Stimulated activated CD8-positive, alpha-beta memory T cell treated with anti-CD3 and anti-CD28 coated beads, Interleukin-4, amount 100 ng/mL, for 24 hours (primary cell): ENCODE data around the gene MYH16.
"Not testable (repeated sequence)": the region's sequence is repeated elsewhere in the genome, so short reads cannot be mapped to it uniquely, and the experiment has no call there.

Source experiments
- DNase-seq: peaks from one replicate; pipeline ENCODE4 v3.0.0-alpha.2; 2020; ENCODE audit warnings: low read depth

MYH16 gene

DNA sequence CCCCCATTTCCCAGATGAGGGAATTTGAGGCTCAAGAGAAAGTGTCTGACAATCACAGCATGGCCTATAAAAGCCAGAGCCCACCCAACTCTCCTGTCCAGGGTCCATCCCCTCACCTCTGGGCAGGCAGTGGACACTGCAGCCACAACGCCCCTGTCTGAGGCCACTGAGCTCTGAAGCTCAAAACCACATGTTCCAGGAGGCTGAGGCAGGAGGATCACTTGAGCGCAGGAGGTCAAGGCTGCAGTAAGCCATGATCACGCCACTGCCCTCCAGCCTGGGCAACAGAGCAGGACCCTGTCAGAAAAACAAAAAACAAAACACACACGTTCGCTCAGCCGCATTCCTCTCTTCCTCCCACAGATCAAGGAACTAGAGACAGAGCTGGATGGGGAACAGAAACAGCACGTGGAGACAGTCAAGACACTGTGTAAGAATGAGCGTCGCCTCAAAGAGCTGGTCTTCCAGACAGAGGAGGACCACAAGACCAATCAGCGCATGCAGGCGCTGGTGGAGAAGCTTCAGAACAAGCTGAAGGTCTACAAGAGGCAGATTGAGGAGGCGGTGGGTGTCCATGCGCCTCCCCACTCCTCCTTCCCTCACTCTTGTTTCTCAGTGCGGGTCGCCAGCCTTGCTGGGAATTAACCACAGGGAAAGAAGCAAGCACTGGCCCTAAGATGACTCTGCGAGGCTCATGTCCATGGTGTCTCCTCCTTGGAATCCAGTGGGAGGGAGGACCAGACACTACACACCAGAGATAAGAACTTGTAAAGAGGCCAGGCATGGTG is 33.0 kb downstream of the MYH16 start:
- DNase-seq: no peak

DNA sequence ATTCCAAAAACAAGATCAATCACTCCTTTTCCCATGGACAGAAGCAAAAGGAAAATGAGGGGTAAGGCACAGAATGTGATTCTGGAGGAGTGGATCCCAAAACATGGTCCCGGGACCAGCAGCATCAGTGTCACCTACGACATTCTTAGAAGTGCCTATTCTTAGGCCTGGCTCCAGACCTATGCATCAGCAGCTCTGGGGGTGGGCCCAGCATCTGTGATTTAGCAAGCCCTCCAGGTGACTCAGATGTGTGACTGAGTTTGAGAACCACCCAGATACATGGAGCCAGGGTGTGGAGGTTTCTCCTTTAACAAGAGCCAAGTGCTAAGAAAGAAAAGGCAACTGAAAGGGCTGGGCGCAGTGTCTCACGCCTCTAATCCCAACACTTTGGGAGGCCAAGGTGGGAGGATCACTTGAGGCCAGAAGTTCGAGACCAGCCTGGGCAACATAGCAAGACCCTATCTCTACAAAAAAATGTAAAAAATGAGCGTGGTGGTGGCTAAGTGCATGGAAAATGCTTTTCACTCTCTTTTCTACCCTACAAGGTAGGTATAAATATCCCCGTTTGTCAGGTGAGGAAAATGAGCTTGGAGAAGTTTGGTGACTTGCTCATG is 35.9 kb downstream of the MYH16 start:
- no peak for DNase-seq

- no peak for DNase-seq
These were observed 36.5 kb downstream of the MYH16 start for GRCh38 chr7:99309111-99309510.

DNA sequence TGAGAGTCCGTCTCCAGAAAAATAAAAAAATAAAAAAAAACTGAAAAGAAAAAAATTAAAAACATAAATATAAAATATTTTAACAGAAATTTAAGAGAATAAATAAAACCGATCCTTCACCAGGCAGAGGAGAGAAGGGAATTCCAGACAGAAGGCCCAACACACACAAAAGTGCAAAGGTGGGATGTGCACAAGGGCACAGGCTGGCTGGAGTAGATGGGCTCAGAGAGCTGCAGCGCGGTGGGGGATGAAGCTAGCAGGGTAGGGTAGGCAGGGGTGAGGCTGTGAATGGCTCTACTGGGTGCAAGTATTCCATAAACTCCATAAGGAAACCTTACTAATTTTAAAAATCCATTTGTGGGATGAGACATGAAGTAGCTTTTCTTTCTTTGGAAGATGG is 37.4 kb downstream of the MYH16 start:
- DNase-seq: no peak

DNA sequence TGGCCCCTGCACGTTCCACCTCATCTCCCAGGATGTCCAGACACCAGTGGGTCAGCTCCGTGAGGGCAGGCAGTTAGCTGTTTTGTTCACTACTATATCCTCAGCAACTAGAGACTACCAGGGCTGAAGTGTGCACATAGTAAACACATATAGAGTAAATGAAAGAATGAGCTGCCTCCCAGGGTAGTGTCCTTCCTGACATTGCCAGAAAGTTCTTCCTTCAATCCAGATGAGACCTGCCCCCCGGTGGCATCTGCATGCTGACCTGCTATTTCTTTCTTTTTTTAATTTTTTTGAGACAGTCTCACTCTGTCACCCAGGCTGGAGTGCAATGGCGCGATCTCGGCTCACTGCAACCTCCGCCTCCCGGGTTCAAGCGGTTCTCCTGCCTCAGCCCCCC is 39.1 kb downstream of the MYH16 start:
- no peak for DNase-seq

GRCh38 chr7:99312316-99313203 is 39.9 kb downstream of the MYH16 start:
- peak; percentile 64 for DNase-seq

- DNase-seq: no peak
These were observed 40.5 kb downstream of the MYH16 start for GRCh38 chr7:99313204-99313573.

- DNase-seq: no peak
These were observed 41.9 kb downstream of the MYH16 start for GRCh38 chr7:99314504-99314903.

GRCh38 chr7:99320371-99320770 is 47.7 kb downstream of the MYH16 start:
- DNase-seq: no peak

DNA sequence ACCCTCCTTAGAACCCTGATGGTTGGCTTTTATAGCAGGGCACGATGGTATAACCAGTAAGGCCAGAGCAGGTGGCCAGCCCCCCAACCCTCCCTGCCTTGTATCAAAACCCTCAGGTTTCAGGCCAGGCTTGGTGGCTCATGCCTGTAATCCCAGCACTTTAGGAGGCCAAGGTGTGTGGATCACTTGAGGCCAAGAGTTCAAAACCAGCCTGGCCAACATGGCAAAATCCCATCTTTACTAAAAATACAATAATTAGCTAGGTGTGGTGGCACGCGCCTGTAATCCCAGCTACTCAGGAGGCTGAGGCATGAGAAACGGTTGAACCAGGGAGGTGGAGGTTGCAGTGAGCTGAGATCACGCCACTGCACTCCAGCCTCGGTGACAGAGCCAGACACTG is 50.0 kb downstream of the MYH16 start:
- not testable (repeated sequence) for DNase-seq

- no peak for DNase-seq
These were observed 51.9 kb downstream of the MYH16 start for GRCh38 chr7:99324559-99324958.

- no peak for DNase-seq
These were observed 52.4 kb downstream of the MYH16 start for GRCh38 chr7:99325001-99325493.

GRCh38 chr7:99325592-99326407 is 53.2 kb downstream of the MYH16 start, which contains the start of gene ARPC1A:
Gene ARPC1A, plus strand, starts transcription at chr7:99325898. Its CDS starts 7,456 bp downstream, at chr7:99333354.
- peak; percentile 86 for DNase-seq

DNA sequence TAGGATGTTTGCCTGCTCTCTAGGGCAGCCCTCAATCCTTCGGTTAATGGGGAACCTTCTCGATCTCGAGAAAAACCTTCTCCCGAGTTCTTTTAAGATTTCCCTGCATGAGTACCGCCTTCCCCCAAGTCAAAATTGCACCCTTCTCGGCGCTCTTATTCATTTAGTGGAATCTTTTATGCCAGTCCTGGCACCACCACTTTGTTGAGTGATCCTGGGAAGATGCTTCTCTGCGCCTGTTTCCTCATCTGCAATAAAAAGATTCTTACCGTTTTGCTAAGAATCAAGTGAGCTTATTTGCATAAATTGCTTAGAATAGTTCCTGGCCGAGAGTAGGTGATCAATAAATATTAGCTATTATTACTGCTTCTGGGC is 53.8 kb downstream of the MYH16 start:
- DNase-seq: no peak

DNA sequence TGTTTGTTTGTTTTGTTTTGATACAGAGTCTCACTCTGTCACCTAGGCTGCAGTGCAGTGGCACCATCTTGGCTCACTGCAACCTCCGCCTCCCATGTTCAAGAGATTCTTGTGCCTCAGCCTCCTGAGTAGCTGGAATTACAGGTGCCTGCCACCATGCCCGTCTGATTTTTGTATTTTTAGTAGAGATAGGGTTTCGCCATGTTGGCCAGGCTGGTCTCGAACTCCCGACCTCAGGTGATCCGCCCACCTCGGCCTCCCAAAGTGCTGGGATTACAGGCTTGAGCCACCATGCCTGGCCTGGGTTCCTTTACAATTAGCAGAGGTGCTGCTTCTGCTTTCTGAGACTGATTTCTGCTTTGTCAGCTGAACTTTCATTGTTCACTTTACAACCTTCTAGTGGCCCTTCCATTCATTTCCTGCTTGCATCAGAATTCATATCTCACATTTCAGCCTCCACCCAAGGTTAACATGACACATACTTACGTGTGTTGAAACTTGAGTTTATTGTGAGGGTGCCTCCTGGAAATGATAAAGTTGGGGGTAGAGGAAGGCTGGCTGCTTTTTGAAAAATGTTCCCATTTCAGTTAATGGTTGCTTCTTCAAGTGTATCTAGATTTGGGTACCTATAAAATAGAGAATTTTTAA is 57.8 kb downstream of the MYH16 start:
- DNase-seq: not testable (repeated sequence)

DNA sequence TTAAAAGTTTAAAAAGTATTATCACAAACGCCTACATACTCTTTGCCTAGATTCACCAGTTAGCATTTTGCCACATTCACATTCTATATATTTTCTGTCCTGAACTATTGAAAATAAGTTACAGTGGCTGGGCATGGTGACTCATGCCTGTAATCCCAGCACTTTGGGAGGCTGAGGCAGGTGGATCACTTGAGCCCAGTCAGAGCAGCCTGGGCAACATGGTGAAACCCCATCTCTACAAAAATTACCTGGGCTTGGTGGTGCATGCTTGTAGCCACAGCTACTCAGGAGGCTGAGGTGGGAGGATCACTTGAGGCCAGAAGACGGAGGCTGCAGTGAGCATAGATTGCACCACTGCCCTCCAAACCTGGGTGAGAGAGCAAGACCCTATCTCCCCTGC is 58.4 kb downstream of the MYH16 start:
- DNase-seq: no peak

DNA sequence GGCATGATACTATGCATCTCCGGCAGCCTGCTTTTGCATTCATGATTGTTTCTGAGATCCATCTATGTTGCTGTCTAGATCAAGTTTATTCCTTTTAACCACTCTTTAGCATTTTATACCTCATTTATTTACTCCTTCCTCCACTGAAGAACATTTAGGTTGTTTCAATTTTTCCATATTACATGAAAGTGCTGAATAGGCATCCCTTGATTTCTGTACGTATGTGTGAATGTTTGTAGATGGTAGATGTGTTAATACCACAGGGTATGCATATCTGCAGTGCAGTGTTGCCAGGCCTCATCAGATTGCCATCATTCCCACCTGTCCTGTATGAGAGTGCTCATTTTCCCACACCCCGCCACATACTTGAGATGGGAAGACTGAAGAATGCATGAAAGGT is 67.0 kb downstream of the MYH16 start:
- no peak for DNase-seq

- DNase-seq: no peak
These were observed 68.0 kb downstream of the MYH16 start for GRCh38 chr7:99340659-99341058.

- DNase-seq: no peak
These were observed 71.5 kb downstream of the MYH16 start for GRCh38 chr7:99344061-99344647.

DNA sequence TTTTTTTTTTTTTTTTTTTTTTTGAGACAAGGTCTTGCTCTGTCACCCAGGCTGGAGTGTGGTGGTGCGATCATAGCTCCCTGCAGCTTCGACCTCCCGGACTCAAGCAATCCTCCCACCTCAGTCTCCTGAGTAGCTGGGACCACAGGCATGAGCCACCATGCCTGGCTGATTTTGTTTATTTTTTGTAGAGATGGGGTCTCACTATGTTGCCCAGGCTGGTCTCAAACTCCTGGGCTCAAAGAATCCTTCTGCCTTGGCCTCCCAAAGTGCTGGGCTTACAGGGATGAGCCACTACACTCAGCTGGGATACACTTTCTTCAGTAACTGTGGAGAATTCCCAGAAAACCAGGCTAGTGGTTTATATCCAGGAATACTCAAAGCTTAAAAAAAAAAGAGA is 78.0 kb downstream of the MYH16 start:
- DNase-seq: not testable (repeated sequence)

GRCh38 chr7:99352247-99352646 is 79.6 kb downstream of the MYH16 start:
- DNase-seq: no peak
